Mammary epithelial cell (primary cell): Measurements from ENCODE around the gene PGA4.

Source experiments
- EZH2 ChIP-seq: IDR thresholded peaks from 2 replicates; pipeline ENCODE4 v1.6.1; 2012; ENCODE audit warnings: low read length, inconsistent platforms, borderline replicate concordance
- TF ChIP-seq, protein P1 (sequence below), 2 donors: IDR thresholded peaks in 1 of 2; conservative IDR thresholded peaks in 1 of 2; 2 replicates each; pipeline ENCODE4 v1.5.1; 2011 to 2012; ENCODE audit warnings: inconsistent platforms in 2 of 2, low read length in 2 of 2, mild to moderate bottlenecking in 2 of 2, control low read depth in 1 of 2, low read depth in 1 of 2; ENCODE audit not compliant: insufficient read depth in 1 of 2; ENCODE audit errors: extremely low read depth in 1 of 2

DNA sequence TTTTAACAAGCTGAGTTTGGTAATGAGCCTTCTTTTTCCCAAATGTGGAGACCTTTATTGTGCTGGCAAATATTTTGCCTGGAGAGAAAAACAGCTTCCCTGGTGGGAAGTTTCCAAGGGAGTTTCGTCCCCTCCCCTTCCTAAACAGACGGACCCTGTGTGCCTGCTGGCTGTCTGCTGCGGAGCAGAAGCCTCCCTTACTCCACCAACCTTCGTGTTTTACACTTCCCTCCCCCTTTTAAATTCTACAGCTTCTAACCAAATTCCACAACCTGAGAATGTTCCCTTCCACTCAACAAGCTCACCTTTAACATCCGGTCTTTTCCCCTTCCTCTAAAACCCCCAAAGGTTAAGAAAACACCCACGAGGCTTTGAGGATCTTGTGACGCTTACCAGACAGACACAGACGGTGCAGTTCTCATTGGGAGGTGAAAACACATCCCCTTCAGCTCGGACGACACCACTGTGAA lies 55.9 kb downstream of the PGA4 start:
- TF ChIP-seq, protein P1, sequence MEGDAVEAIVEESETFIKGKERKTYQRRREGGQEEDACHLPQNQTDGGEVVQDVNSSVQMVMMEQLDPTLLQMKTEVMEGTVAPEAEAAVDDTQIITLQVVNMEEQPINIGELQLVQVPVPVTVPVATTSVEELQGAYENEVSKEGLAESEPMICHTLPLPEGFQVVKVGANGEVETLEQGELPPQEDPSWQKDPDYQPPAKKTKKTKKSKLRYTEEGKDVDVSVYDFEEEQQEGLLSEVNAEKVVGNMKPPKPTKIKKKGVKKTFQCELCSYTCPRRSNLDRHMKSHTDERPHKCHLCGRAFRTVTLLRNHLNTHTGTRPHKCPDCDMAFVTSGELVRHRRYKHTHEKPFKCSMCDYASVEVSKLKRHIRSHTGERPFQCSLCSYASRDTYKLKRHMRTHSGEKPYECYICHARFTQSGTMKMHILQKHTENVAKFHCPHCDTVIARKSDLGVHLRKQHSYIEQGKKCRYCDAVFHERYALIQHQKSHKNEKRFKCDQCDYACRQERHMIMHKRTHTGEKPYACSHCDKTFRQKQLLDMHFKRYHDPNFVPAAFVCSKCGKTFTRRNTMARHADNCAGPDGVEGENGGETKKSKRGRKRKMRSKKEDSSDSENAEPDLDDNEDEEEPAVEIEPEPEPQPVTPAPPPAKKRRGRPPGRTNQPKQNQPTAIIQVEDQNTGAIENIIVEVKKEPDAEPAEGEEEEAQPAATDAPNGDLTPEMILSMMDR (conservative IDR thresholded peaks at IDR 0.05 in 1 of 2, IDR thresholded peaks at IDR 0.05 in 1 of 2; ENCODE audit: extremely low read depth in 1 of 2, insufficient read depth in 1 of 2, low read depth in 1 of 2, low read length in 2 of 2) = no peak
- TF ChIP-seq EZH2 = no peak
